Testis (tissue), 3 donors: ENCODE data around the gene PCSK2. TPM values are rescaled to one million over a fixed set of nuclear protein-coding genes. Genes with fewer than 3 reads are reported as not detected.

Source experiments
- DNase-seq: peaks from one replicate; pipeline ENCODE4 v3.0.0-alpha.2; 2019
- H3K27ac ChIP-seq, 2 donors: fragments of 200-600 bp; sonication (generic); one replicate each; pipeline ENCODE4 v1.5.1; 2019
- H3K27me3 ChIP-seq: fragments of 200-600 bp; sonication (generic); one replicate; pipeline ENCODE4 v1.5.1; 2019
- H3K36me3 ChIP-seq: fragments of 200-600 bp; sonication (generic); one replicate; pipeline ENCODE4 v1.5.1; 2017; ENCODE audit warnings: low read depth; ENCODE audit errors: missing control alignments
- H3K4me1 ChIP-seq: fragments of 200-600 bp; sonication (generic); one replicate; pipeline ENCODE4 v1.5.1; 2019
- H3K4me3 ChIP-seq, 2 donors: fragments of 200-600 bp; sonication (generic); one replicate each; pipeline ENCODE4 v1.5.1; 2017 to 2019
- H3K9me3 ChIP-seq: fragments of 200-600 bp; sonication (generic); one replicate; pipeline ENCODE4 v1.5.1; 2017
- POLR2A ChIP-seq: fragments of 450-650 bp; IDR thresholded peaks from one replicate; pipeline ENCODE4 v1.6.1; 2017; ENCODE audit warnings: antibody characterized with exemption, mild to moderate bottlenecking, moderate library complexity
- WGBS, 2 donors: methylation state at CpG; one replicate each; pipeline ENCODE4 v1.1.5; 2018; 5-methylcytosine and 5-hydroxymethylcytosine counted together
- intact Hi-C: fragments of 100-400 bp; cut with DNase I; formaldehyde crosslinking; loops from one replicate; pipeline ENCODE4 v1.15.1; 2023; ENCODE audit warnings: low total_unique reads
- polyA plus RNA-seq: library from polyadenylated mRNA; stranded (reverse); fragments of 350-450 nt; fragmentation: Illumina TruSeq; extraction: RNeasy Lipid Tissue Mini Kit (QIAGEN cat#74804); gene quantifications from one replicate; pipeline ENCODE4 v1.2.3, GENCODE V29; 2014; ENCODE audit warnings: low read depth, low replicate concordance; ENCODE audit not compliant: insufficient read depth
- total RNA-seq, 2 donors: library from RNA; depleted of rRNA; stranded (reverse); fragments of >200 nt; gene quantifications; one replicate each; pipeline ENCODE4 v1.2.3, GENCODE V29; 2016
- TF ChIP-seq, protein P1 (sequence below), 3 experiments: fragments of 450-650 bp in 2 of 3; fragments of 200-600 bp in 1 of 3; sonication (generic) in 1 of 3; IDR thresholded peaks; one replicate each; pipeline ENCODE4 v1.5.1; 2016 to 2019; ENCODE audit warnings: antibody characterized with exemption in 3 of 3, mild to moderate bottlenecking in 2 of 3, moderate library complexity in 1 of 3

The PCSK2 gene
- total and polyA plus RNA-seq, 3 donors from 2014 or later, result 5.1 to 40.5 (median 11.7) TPM

DNA sequence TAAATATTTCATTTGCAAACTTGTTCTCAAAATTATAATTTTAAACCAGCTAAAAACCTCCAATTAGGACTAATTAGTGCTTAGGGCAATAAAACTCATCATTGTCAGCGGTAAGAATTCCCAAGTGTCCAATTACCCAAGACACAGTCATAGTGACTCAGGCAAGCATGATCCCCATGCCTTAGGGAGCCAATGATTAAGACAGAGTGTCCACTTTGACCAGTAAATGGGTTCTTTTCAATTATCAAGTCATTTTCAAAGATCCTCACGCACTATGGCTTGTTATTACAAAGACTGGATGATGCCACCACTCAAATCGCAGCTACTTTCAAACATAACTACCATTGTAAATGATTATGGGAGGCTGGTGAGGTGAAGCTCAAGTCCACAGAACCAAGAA is 190.4 kb downstream of the PCSK2 start:
- H3K27me3 ChIP-seq, result no peaks in the 10 kb centered on the region
- no peak overlapping the region for H3K4me3 ChIP-seq
- H3K36me3 ChIP-seq, result no peaks in the 10 kb centered on the region
- DNase-seq, result no peak
- WGBS, 2 donors, result 92% methylated on average over 3 of the region's 3 CpGs
- TF ChIP-seq, protein P1, sequence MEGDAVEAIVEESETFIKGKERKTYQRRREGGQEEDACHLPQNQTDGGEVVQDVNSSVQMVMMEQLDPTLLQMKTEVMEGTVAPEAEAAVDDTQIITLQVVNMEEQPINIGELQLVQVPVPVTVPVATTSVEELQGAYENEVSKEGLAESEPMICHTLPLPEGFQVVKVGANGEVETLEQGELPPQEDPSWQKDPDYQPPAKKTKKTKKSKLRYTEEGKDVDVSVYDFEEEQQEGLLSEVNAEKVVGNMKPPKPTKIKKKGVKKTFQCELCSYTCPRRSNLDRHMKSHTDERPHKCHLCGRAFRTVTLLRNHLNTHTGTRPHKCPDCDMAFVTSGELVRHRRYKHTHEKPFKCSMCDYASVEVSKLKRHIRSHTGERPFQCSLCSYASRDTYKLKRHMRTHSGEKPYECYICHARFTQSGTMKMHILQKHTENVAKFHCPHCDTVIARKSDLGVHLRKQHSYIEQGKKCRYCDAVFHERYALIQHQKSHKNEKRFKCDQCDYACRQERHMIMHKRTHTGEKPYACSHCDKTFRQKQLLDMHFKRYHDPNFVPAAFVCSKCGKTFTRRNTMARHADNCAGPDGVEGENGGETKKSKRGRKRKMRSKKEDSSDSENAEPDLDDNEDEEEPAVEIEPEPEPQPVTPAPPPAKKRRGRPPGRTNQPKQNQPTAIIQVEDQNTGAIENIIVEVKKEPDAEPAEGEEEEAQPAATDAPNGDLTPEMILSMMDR (IDR thresholded peaks at IDR 0.05), result no peak
- TF ChIP-seq POLR2A, result no peak
- intact Hi-C loops, result no loop called here
- no peaks in the 10 kb centered on the region for H3K4me1 ChIP-seq
- no peak overlapping the region for H3K27ac ChIP-seq
- H3K9me3 ChIP-seq, result no peaks in the 10 kb centered on the region

DNA sequence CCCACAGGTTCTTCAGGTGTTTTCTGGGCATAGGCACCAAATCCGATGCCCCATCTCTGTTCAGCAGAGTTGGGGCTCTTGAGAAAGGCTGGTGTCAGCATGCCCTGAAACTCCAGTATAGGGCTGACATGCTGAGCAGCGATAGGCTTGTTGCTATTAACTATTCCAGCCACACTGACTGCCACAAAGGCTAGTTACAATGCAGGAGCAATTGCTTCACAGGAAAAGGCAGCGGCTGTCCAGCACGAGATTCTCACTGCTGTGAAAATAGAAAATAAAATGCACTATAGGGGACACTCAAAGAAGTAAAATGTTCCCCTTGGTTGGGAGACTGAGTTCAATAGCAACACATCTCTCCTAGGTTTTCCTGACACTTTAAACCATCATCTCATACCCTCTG is 191.9 kb downstream of the PCSK2 start:
- 68 to 73% methylated on average over 4 of the region's 4 CpGs for WGBS, 2 donors
- Histone ChIP-seq H3K4me1 (no peaks in the 10 kb centered on the region), H3K9me3 (no peaks in the 10 kb centered on the region), H3K27me3 (no peaks in the 10 kb centered on the region), H3K4me3 (no peak overlapping the region), H3K36me3 (no peaks in the 10 kb centered on the region), H3K27ac (no peak overlapping the region)
- TF ChIP-seq, protein P1 (IDR thresholded peaks at IDR 0.05), result no peak
- TF ChIP-seq POLR2A, result no peak
- no peak for DNase-seq
- intact Hi-C loops, result no loop called here

DNA sequence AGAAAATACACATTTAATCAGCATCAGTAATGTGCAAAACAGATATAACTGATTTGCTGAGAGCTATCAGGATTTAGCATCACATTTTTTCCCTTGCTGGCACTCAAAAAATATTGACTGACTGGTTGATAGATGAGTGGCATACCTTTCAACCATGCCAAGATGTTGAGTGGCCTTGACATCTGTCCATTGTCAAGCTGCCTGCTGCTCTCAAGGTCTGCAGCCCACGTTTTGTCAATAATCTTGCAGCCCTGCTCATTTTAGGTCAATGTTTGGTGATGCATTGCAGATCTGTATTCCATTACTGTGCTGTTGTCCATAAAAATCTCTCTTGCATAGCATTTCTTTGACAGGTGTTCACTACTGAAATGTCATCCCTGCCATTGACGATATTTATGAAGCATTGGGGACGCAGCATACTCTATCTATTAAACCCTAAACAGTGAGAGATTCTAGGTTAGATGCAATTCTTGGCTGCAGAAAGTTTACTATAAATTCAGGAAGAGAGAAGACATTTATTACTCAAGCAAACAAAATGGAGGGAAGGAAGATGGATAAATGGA is 192.7 kb downstream of the PCSK2 start:
- H3K36me3 ChIP-seq, result no peaks in the 10 kb centered on the region
- no peaks in the 10 kb centered on the region for H3K4me1 ChIP-seq
- TF ChIP-seq POLR2A, result no peak
- TF ChIP-seq, protein P1 (IDR thresholded peaks at IDR 0.05), result no peak
- no peak for DNase-seq
- no peaks in the 10 kb centered on the region for H3K27me3 ChIP-seq
- no peak overlapping the region for H3K4me3 ChIP-seq
- WGBS, 2 donors, result 45 to 47% methylated on average over 3 of the region's 3 CpGs
- intact Hi-C loops, result no loop called here
- no peaks in the 10 kb centered on the region for H3K9me3 ChIP-seq
- no peak overlapping the region for H3K27ac ChIP-seq

DNA sequence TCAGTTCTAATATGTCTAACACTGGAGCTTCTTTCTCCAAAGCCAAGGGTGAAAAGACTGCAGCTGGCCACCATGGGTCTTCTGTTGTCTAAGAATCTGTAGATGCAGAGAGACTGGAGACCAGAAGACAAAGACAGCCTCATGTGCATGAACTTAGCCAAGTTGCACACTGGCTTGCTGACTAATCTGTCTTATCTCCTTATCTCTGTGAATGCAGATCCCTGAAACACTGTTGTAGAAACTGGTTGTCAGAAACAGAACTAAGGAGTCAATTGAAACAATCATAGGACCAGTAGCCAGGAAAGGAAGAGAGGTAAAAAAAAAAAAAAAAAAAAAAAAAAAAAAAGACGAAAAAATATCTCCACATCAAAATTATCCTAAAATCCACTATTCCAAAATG is 194.7 kb downstream of the PCSK2 start:
- intact Hi-C loops, result no loop called here
- H3K9me3 ChIP-seq, result no peaks in the 10 kb centered on the region
- H3K36me3 ChIP-seq, result no peaks in the 10 kb centered on the region
- WGBS, 2 donors, result 91 to 97% methylated on average over 1 of the region's 1 CpG
- H3K27ac ChIP-seq, result no peak overlapping the region
- TF ChIP-seq POLR2A, result no peak
- TF ChIP-seq, protein P1 (IDR thresholded peaks at IDR 0.05), result no peak
- no peaks in the 10 kb centered on the region for H3K4me1 ChIP-seq
- no peak for DNase-seq
- H3K4me3 ChIP-seq, result no peak overlapping the region
- H3K27me3 ChIP-seq, result no peaks in the 10 kb centered on the region

DNA sequence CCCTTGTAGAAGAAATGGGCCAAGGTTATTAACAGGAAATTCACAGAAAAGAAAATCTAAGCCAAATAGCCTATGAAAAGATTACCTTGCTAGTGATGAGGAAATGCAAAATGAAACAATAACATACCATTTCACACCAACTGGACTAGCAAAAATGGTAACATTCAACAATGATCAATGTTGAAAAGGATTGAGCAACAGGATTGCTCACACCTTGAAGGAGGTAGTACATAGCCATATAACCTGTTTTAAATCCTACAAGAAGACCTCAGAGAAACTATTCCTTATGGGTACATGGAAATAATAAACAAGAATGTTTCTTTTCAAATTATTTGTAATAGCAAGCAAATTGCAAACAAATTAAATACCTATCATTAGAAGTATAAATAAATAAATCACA is 196.9 kb downstream of the PCSK2 start:
- no peaks in the 10 kb centered on the region for H3K9me3 ChIP-seq
- no peaks in the 10 kb centered on the region for H3K27me3 ChIP-seq
- no peak for DNase-seq
- H3K4me1 ChIP-seq, result no peaks in the 10 kb centered on the region
- H3K27ac ChIP-seq, result no peak overlapping the region
- H3K36me3 ChIP-seq, result no peaks in the 10 kb centered on the region
- intact Hi-C loops, result no loop called here
- TF ChIP-seq, protein P1 (IDR thresholded peaks at IDR 0.05), result no peak
- TF ChIP-seq POLR2A, result no peak
- H3K4me3 ChIP-seq, result no peak overlapping the region
